ENCODE measurements around the gene DYNC1I2.

DYNC1I2 gene

DNA sequence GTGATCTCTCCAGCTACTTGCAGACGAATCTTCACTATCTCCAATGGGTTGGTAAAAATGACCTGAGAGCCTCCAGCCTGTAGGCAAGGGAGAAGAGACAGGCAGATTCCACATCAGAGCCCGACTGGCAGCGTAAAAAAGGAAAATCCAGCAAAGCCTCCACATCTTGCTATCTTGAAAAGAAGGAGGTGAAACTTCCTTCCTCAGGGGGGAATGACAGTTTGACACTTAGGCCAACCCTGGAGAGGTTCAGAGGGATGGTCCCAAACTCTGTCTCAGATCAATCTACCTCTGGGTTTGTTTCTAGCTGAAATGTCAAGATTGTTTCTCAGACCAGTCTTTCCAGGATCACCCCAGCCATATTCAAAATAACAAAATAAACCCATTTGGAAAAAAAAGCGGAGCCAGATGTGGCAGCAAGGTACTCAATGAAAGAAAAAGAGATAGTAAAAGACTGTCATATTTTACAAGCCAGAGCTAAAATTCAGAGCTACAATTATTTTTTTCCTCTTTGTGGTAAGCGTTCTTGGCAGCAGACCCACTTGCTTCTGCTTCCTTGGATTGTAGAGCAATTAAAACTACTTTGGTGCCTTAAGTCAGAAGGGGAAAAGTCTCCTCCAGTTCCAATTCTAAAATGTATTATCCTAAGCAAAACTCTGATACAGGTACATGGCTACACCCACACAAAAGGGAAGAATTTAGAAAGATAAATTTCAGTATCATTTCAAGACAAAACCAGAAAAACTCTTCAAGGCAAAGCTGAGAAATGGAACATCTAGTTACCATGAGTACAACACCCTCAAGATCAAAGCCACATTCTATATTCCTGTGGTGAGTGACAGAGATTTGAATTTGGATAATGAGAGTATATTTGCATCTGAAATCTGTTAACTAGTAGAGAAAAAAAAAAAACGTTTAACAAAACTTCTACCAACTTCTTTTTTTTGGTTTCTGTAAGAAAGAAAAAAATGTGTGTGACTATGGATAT lies 106.7 kb downstream of the DYNC1I2 start:
- in situ Hi-C loops (cut with MboI; ENCODE audit: low sequenced_read_pairs, unreplicated experiment): no loop called here
- TF ChIP-seq, protein P1, sequence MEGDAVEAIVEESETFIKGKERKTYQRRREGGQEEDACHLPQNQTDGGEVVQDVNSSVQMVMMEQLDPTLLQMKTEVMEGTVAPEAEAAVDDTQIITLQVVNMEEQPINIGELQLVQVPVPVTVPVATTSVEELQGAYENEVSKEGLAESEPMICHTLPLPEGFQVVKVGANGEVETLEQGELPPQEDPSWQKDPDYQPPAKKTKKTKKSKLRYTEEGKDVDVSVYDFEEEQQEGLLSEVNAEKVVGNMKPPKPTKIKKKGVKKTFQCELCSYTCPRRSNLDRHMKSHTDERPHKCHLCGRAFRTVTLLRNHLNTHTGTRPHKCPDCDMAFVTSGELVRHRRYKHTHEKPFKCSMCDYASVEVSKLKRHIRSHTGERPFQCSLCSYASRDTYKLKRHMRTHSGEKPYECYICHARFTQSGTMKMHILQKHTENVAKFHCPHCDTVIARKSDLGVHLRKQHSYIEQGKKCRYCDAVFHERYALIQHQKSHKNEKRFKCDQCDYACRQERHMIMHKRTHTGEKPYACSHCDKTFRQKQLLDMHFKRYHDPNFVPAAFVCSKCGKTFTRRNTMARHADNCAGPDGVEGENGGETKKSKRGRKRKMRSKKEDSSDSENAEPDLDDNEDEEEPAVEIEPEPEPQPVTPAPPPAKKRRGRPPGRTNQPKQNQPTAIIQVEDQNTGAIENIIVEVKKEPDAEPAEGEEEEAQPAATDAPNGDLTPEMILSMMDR (IDR thresholded peaks at IDR 0.05; ENCODE audit: borderline replicate concordance, control extremely low read depth, extremely low read depth, insufficient read depth, missing control alignments): no peak
- peak; percentile 9 for DNase-seq (ENCODE audit: low spot score)

GRCh38 chr2:171794918-171795317 lies 107.6 kb downstream of the DYNC1I2 start:
- TF ChIP-seq, protein P1 (IDR thresholded peaks at IDR 0.05; ENCODE audit: borderline replicate concordance, control extremely low read depth, extremely low read depth, insufficient read depth, missing control alignments): no peak
- in situ Hi-C loops (cut with MboI; ENCODE audit: low sequenced_read_pairs, unreplicated experiment): no loop called here
- no peak for DNase-seq (ENCODE audit: low spot score)
